Caco-2 (cell line): ENCODE measurements around the gene AARS2. TPM values are rescaled to one million over a fixed set of nuclear protein-coding genes. Genes with fewer than 3 reads are reported as not detected.

Experiments used
- BruUV-seq: library from RNA; stranded (reverse); fragments of 400-500 nt; replicated peaks from 2 replicates; lab custom pipeline; 2021; lab: Mats Ljungman, UMichigan
- CTCF ChIA-PET: fragments of 300-600 bp; sonication (Branson Sonifier 250); formaldehyde crosslinking; loops from one replicate; lab custom pipeline; 2022; ENCODE audit warnings: antibody characterized with exemption; lab: Charles Lee
- POLR2A ChIA-PET: fragments of 300-600 bp; sonication (Branson Sonifier 250); formaldehyde crosslinking; loops from one replicate; lab custom pipeline; 2022; ENCODE audit warnings: antibody characterized with exemption; lab: Charles Lee
- DNase-seq, 2 experiments: peaks; one replicate each; pipeline versions ENCODE4 v3.0.0 to v3.0.0-alpha.2; 2020 to 2022
- H3K27me3 ChIP-seq: replicated peaks from 2 replicates; pipeline ENCODE4 v1.6.0; 2011; ENCODE audit warnings: low read length; ENCODE audit not compliant: control insufficient read depth, insufficient read depth
- H3K36me3 ChIP-seq: 2 replicates; pipeline ENCODE4 v1.5.1; 2011; ENCODE audit warnings: low read length; ENCODE audit not compliant: control insufficient read depth, insufficient read depth
- H3K4me1 ChIP-seq: fragments of 250-450 bp; sonication (Bioruptor Pico); 2 replicates; pipeline ENCODE4 v1.5.1; 2020; ENCODE audit warnings: mild to moderate bottlenecking
- H3K4me3 ChIP-seq: 2 replicates; pipeline ENCODE4 v1.5.1; 2011; ENCODE audit warnings: low read depth, mild to moderate bottlenecking, control low read depth, low read length
- H3K9me3 ChIP-seq: fragments of 250-450 bp; sonication (Bioruptor Pico); 2 replicates; pipeline ENCODE4 v1.5.1; 2020; ENCODE audit warnings: mild to moderate bottlenecking, moderate library complexity
- H3K27ac Mint-ChIP-seq: one replicate; pipeline ENCODE4 v1.8.0; 2022; ENCODE audit warnings: mixed read lengths; ENCODE audit not compliant: unreplicated experiment
- H3K27me3 Mint-ChIP-seq: one replicate; pipeline ENCODE4 v1.8.0; 2022; ENCODE audit warnings: mixed read lengths; ENCODE audit not compliant: insufficient read depth, unreplicated experiment
- H3K36me3 Mint-ChIP-seq: one replicate; pipeline ENCODE4 v1.8.0; 2022; ENCODE audit warnings: mild to moderate bottlenecking, mixed read lengths; ENCODE audit not compliant: insufficient read depth, unreplicated experiment
- H3K4me1 Mint-ChIP-seq: one replicate; pipeline ENCODE4 v1.8.0; 2022; ENCODE audit warnings: low read depth, mixed read lengths; ENCODE audit not compliant: unreplicated experiment
- H3K4me3 Mint-ChIP-seq: one replicate; pipeline ENCODE4 v1.8.0; 2022; ENCODE audit warnings: mild to moderate bottlenecking, moderate library complexity, mixed read lengths; ENCODE audit not compliant: unreplicated experiment
- H3K9me3 Mint-ChIP-seq: one replicate; pipeline ENCODE4 v1.8.0; 2022; ENCODE audit warnings: mixed read lengths; ENCODE audit not compliant: unreplicated experiment
- intact Hi-C: fragments of 100-400 bp; cut with micrococcal nuclease; formaldehyde crosslinking; loops from one replicate; pipeline ENCODE4 v1.10.0; 2022; ENCODE audit not compliant: unreplicated experiment
- total RNA-seq: library from RNA; stranded (reverse); gene quantifications from 2 replicates; pipeline ENCODE4 v1.2.3, GENCODE V29; 2022
- TF ChIP-seq, protein P1 (sequence below), 2 experiments: fragments of 200-600 bp in 1 of 2; IDR thresholded peaks; 1 replicate in 1 of 2; 2 replicates in 1 of 2; pipeline versions ENCODE4 v1.5.1 to v1.8.0; 2011 to 2022; ENCODE audit warnings: antibody characterized with exemption in 1 of 2, control low read depth in 1 of 2, inconsistent platforms in 1 of 2, low read depth in 1 of 2, low read length in 1 of 2, mild to moderate bottlenecking in 1 of 2, moderate library complexity in 1 of 2; ENCODE audit not compliant: insufficient read depth in 1 of 2, severe bottlenecking in 1 of 2, unreplicated experiment in 1 of 2

The AARS2 gene
- total RNA-seq, 1 experiment from 2014 or later: 20.5 TPM

DNA sequence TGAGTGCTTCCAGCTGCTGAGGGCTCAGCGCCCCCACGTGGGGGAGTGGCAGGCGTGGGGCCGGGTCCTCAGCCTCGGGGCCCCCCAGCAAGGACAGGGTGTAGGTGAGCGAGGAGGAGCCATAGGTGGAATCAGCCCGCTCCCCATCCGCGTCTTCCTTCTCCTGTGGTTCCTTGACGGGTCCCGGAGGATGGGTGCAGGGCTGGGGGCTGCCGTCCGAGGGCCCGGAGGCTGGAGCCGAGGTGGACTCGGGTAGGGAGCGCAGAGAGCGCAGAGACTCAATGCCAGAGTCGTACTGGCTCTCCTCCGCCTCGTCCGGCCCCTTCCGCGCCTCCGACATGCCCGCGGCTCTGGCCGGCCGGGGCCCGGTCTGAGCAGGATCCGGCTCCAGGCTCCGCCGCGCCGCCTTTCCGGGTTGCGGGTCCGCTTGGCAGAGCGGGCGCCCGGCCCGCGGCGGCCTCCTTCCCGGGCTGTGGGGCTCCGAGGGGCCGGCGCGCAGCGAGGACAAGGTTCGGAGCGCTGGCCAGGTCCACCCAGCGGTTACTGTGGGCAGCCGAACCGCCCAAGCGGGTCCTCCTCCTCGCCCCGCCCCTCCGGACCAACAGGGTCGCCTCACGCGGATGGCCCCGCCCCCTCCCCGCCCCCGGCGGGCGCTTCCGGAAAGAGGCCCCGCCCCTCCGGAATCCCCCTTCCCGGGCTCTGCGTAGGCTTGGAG, 48.0 kb downstream of the AARS2 start, which contains the start of gene NFKBIE:
NFKBIE (minus strand) TSS at position 545 of the 715 bp plus-strand sequence; CDS start at position 340, 205 bp downstream.
- H3K9me3 Mint-ChIP-seq: no peaks in the 10 kb centered on the region
- H3K36me3 Mint-ChIP-seq: peaks cover 15% of the 10 kb centered on the region
- H3K4me3 Mint-ChIP-seq: peak within 1 kb of the TSS; percentile 93
- peaks cover 1% of the 10 kb centered on the region; the same call in 1 of the 2 replicates for H3K36me3 ChIP-seq
- peaks cover 6% of the 10 kb centered on the region for H3K27me3 ChIP-seq
- peak within 1 kb of the TSS; percentile 69 for H3K27ac Mint-ChIP-seq
- BruUV-seq: TSS peak; percentile 62
- peaks cover 4% of the 10 kb centered on the region for H3K27me3 Mint-ChIP-seq
- ChIA-PET POLR2A (interaction anchor here (0.5 kb wide), 1 partner anchor 62 kb away, joined by 5 read pairs; no protein-coding TSS in a partner anchor), CTCF (interaction anchor here (0.6 kb wide), 1 partner anchor 42 kb away, joined by 3 read pairs; no protein-coding TSS in a partner anchor)
- no peaks in the 10 kb centered on the region for H3K9me3 ChIP-seq
- peak within 1 kb of the TSS; percentile 71 for H3K4me3 ChIP-seq
- peaks cover 26% of the 10 kb centered on the region for H3K4me1 ChIP-seq
- DNase-seq: peak; percentile 91 to 95
- TF ChIP-seq, protein P1, sequence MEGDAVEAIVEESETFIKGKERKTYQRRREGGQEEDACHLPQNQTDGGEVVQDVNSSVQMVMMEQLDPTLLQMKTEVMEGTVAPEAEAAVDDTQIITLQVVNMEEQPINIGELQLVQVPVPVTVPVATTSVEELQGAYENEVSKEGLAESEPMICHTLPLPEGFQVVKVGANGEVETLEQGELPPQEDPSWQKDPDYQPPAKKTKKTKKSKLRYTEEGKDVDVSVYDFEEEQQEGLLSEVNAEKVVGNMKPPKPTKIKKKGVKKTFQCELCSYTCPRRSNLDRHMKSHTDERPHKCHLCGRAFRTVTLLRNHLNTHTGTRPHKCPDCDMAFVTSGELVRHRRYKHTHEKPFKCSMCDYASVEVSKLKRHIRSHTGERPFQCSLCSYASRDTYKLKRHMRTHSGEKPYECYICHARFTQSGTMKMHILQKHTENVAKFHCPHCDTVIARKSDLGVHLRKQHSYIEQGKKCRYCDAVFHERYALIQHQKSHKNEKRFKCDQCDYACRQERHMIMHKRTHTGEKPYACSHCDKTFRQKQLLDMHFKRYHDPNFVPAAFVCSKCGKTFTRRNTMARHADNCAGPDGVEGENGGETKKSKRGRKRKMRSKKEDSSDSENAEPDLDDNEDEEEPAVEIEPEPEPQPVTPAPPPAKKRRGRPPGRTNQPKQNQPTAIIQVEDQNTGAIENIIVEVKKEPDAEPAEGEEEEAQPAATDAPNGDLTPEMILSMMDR (IDR thresholded peaks at IDR 0.05; ENCODE audit: insufficient read depth in 1 of 2, low read depth in 1 of 2, low read length in 1 of 2, severe bottlenecking in 1 of 2, unreplicated experiment in 1 of 2): peak; percentile 21 to 41
- H3K4me1 Mint-ChIP-seq: peaks cover 13% of the 10 kb centered on the region
- intact Hi-C loops: no loop called here

DNA sequence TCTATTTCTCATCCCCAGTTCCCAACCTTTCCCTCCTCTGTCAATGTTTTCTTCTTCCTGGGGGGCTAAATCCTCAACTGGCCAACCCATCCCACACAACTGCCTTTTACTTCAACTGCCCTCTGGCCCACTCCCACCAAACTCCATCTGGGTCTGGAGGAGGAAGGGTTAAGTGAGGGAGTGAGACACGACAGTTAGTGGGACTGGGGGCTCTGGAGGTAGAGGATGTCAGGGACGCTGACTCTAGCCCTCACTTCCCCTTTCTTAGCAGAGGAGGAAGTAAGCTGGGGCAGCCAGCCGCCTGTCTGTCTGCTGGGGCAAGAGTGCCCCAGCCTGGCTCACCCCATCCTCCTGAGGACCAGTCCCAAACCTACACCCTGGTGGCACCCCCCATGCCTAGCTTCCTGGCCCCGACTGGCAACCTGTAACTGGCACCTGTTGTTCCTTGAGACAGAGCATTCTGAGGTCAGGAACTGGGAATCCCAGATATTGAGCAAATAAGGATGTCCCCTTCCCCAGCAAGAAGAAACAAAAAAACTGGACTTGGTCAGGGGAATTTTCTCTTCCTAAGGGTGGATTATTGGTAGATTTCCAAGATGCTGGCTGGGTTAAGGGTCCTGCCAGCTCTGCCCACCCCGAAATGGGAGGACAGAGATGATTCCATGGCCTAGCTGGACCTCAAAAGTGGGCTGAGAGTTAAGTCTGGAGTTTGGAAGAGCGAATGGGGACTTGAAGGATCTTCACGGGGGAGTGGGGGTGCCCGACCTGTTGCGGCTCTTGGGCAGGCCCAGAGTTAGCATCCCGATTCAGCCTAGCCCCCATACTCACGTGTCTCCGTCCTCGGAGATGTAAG, 48.8 kb downstream of the AARS2 start:
- intact Hi-C loops: no loop called here
- CTCF ChIA-PET: interaction anchor here (0.6 kb wide), 1 partner anchor 43 kb away, joined by 3 read pairs; no protein-coding TSS in a partner anchor
- H3K4me3 Mint-ChIP-seq: peak overlapping the region; percentile 93
- BruUV-seq: no TSS peak
- POLR2A ChIA-PET: interaction anchor here (0.5 to 0.8 kb wide), 2 partner anchors 19 to 62 kb away, joined by 3 to 5 read pairs; no protein-coding TSS in a partner anchor
- TF ChIP-seq, protein P1 (IDR thresholded peaks at IDR 0.05; ENCODE audit: insufficient read depth in 1 of 2, low read depth in 1 of 2, low read length in 1 of 2, severe bottlenecking in 1 of 2, unreplicated experiment in 1 of 2): no peak
- Histone ChIP-seq H3K9me3 (no peaks in the 10 kb centered on the region), H3K4me1 (peaks cover 26% of the 10 kb centered on the region), H3K36me3 (peaks cover 1% of the 10 kb centered on the region; the same call in 1 of the 2 replicates), H3K27me3 (0 out of 2 replicates have a peak, but pooled peaks cover 2% of the 10 kb centered on the region), H3K4me3 (peak overlapping the region; percentile 71)
- no peaks in the 10 kb centered on the region for H3K9me3 Mint-ChIP-seq
- peaks cover 13% of the 10 kb centered on the region for H3K4me1 Mint-ChIP-seq
- H3K27ac Mint-ChIP-seq: peak overlapping the region; percentile 69
- peaks cover 15% of the 10 kb centered on the region for H3K36me3 Mint-ChIP-seq
- DNase-seq: no peak
- H3K27me3 Mint-ChIP-seq: no peaks in the 10 kb centered on the region
